Mucosa of rectum (tissue), 2 donors: ENCODE measurements around the gene SKIC8.
A peak's percentile ranks its signal among the peaks of the same experiment; 100 is the strongest.
"Not testable (repeated sequence)": the region's sequence is repeated elsewhere in the genome, so short reads cannot be mapped to it uniquely, and the experiment has no call there.

ENCODE experiments used
- H3K27ac ChIP-seq, 2 donors: one replicate each; pipeline ENCODE4 v1.7.0; 2013; ENCODE audit warnings: inconsistent platforms in 2 of 2, low read depth in 2 of 2, low read length in 2 of 2
- H3K27me3 ChIP-seq, 2 donors: one replicate each; pipeline ENCODE4 v1.7.0; 2013; ENCODE audit warnings: low read length in 2 of 2; ENCODE audit not compliant: control insufficient read depth in 2 of 2, insufficient read depth in 2 of 2
- H3K36me3 ChIP-seq, 2 donors: one replicate each; pipeline ENCODE4 v1.7.0; 2013; ENCODE audit warnings: low read length in 2 of 2; ENCODE audit not compliant: control insufficient read depth in 2 of 2, insufficient read depth in 2 of 2
- H3K4me1 ChIP-seq, 2 donors: one replicate each; pipeline ENCODE4 v1.7.0; 2013; ENCODE audit warnings: low read length in 2 of 2, mild to moderate bottlenecking in 1 of 2; ENCODE audit not compliant: control insufficient read depth in 2 of 2, insufficient read depth in 2 of 2
- H3K4me3 ChIP-seq, 2 donors: one replicate each; pipeline ENCODE4 v1.7.0; 2013; ENCODE audit warnings: low read length in 2 of 2
- H3K9ac ChIP-seq, 2 donors: one replicate each; pipeline ENCODE4 v1.7.0; 2013; ENCODE audit warnings: low read length in 2 of 2, low read depth in 1 of 2, mild to moderate bottlenecking in 1 of 2
- H3K9me3 ChIP-seq, 2 donors: one replicate each; pipeline ENCODE4 v1.7.0; 2013; ENCODE audit warnings: low read length in 2 of 2; ENCODE audit not compliant: control insufficient read depth in 2 of 2
- donor health status: healthy.
- donor health status: Normal muscosa, but diverticular disease.

SKIC8 gene

DNA sequence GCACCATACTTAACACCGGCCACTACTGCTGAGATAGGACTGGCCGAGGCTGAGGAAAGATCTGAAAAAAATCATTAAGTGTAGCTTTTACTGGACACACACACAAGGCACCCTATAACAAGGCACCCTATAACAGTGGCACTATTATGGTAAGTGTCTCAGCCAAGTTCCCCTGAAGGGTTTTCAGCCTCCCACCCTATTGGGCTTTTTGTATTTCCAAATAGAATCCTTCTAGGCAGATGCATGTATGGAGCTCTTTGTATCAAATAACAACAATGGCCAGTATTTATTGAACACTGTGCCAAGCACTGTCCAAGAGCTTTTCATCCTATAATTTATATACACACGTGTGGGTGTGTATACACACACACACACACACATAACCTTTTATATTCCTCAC, 41.7 kb downstream of the SKIC8 start:
- H3K9ac ChIP-seq: no peak overlapping the region
- peaks cover 0 to 4% of the 10 kb centered on the region in 2 donors for H3K4me1 ChIP-seq
- no peaks in the 10 kb centered on the region for H3K36me3 ChIP-seq
- H3K27ac ChIP-seq: no peak overlapping the region
- no peak overlapping the region for H3K4me3 ChIP-seq
- H3K9me3 ChIP-seq: no peaks in the 10 kb centered on the region
- no peaks in the 10 kb centered on the region for H3K27me3 ChIP-seq

DNA sequence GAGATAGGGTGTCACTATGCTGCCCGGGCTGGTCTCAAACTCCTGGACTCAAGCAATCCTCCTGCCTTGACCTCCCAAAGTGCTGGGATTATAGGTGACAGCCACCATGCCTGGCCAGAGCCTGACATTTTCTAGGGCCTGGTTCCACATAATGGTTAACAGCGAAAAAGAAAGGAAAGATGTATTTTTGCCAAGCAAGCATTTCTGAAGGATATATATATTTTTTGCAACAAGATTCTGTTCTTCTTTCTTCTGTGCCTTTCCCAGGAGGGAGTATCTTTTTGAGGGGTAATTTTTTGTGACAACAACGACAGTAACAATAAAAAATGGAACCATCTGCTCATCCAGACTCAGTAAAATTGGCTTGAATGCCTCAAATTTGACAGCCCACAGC, 43.4 kb downstream of the SKIC8 start:
- no peaks in the 10 kb centered on the region for H3K27me3 ChIP-seq
- no peak overlapping the region for H3K27ac ChIP-seq
- H3K9ac ChIP-seq: no peak overlapping the region
- H3K36me3 ChIP-seq: no peaks in the 10 kb centered on the region
- no peaks in the 10 kb centered on the region for H3K9me3 ChIP-seq
- no peak overlapping the region for H3K4me3 ChIP-seq
- peaks cover 0 to 2% of the 10 kb centered on the region in 2 donors for H3K4me1 ChIP-seq

DNA sequence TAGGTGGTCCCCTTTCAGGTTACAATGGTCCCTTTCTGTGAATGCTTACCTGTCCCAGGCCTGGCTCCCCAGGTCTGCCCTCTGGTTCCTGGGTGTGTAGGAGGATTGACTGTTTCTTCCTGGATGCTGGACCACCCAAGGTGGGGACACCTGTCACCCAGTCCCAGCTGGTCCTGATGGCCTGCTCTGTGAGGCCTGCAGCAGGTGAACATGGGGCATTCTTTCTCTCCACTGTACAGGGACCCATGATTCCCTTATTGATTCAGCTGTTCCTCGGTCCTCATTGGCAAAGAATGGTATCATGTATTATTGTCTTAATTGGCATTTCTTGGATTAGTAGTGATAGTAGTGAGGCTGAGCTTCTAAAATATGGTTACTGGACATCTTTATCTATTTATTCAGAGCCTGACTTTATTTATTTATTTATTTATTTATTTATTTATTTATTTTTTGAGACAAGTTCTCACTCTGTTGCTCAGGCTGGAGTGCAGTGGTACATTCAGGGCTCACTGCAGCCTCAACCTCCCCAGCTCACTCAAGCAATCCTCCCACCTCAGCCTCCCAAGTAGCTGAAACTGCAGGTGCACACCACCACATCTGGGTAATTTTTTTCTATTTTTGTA, 43.9 kb downstream of the SKIC8 start:
- Histone ChIP-seq H3K9me3 (no peaks in the 10 kb centered on the region), H3K4me1 (no peaks in the 10 kb centered on the region), H3K4me3 (no peak overlapping the region), H3K27ac (no peak overlapping the region), H3K27me3 (no peaks in the 10 kb centered on the region), H3K9ac (no peak overlapping the region), H3K36me3 (no peaks in the 10 kb centered on the region)

DNA sequence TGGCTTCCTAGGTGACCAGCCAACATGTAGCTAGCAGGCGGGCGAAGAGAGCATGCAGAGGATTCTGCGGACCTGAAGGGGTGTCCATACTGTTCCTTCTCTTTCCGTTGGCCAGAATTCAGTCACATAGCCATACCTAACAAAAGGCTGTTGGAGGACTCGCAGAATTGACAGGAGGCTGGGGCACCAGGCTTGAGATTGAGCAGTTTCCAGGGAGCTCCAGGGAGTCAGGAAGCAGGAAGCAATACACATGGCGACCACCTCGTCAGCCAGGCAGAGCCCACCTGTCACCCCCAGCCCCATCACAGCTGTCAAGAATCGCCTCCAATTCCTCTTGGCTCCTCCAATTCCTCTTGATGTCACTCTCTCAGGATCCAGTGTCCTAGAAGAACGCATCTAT, 48.3 kb downstream of the SKIC8 start:
- Histone ChIP-seq H3K4me3 (no peak overlapping the region), H3K27ac (no peak overlapping the region), H3K27me3 (no peaks in the 10 kb centered on the region), H3K9me3 (no peaks in the 10 kb centered on the region), H3K4me1 (no peaks in the 10 kb centered on the region), H3K9ac (no peak overlapping the region), H3K36me3 (no peaks in the 10 kb centered on the region)

DNA sequence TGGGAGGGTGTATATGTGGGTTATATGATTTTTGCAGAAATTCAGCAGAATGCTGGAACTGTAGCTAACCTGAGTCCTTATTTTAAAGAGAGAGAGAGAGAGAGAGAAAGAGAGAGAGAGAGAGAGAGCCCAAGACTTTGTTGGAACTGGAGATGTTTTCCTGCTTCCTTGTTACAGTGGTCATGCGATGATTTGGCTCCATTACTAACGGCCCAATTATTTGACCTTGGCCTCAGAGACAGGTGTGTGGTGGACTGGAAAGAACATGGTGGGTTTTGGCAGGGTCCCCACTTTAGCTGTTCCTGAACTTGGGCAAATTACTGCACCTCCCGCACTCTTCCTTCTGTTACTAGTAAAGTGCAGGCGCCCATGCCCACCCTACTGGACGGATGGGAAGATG, 50.3 kb downstream of the SKIC8 start:
- Histone ChIP-seq H3K27ac (no peak overlapping the region), H3K4me1 (peaks cover under 1 to 2% of the 10 kb centered on the region in 2 donors), H3K36me3 (no peaks in the 10 kb centered on the region), H3K4me3 (no peak overlapping the region), H3K27me3 (no peaks in the 10 kb centered on the region), H3K9me3 (no peaks in the 10 kb centered on the region), H3K9ac (no peak overlapping the region)

DNA sequence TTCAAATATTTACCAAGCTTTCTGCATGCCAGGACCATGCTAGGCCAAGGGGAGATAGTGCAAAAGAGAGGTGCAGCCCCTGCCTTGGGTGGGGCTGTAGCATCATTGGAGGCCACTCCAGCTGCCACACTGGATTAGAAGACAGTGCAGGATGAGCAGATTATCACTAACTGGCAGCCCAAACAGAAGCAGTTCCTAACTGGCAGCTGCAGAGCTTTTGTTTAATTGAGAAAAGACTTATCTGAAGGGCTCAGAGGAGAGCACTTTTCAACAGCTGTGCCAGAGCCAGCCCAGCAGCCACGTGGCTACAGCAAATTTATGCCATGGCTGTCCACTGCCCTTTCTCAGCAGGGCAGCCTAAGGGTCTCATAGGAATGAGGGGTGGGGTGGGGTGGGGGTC, 51.5 kb downstream of the SKIC8 start:
- H3K27ac ChIP-seq: no peak overlapping the region
- H3K4me1 ChIP-seq: peaks cover 8 to 12% of the 10 kb centered on the region in 2 donors
- no peak overlapping the region for H3K9ac ChIP-seq
- no peaks in the 10 kb centered on the region for H3K27me3 ChIP-seq
- no peak overlapping the region for H3K4me3 ChIP-seq
- H3K36me3 ChIP-seq: no peaks in the 10 kb centered on the region
- no peaks in the 10 kb centered on the region for H3K9me3 ChIP-seq

DNA sequence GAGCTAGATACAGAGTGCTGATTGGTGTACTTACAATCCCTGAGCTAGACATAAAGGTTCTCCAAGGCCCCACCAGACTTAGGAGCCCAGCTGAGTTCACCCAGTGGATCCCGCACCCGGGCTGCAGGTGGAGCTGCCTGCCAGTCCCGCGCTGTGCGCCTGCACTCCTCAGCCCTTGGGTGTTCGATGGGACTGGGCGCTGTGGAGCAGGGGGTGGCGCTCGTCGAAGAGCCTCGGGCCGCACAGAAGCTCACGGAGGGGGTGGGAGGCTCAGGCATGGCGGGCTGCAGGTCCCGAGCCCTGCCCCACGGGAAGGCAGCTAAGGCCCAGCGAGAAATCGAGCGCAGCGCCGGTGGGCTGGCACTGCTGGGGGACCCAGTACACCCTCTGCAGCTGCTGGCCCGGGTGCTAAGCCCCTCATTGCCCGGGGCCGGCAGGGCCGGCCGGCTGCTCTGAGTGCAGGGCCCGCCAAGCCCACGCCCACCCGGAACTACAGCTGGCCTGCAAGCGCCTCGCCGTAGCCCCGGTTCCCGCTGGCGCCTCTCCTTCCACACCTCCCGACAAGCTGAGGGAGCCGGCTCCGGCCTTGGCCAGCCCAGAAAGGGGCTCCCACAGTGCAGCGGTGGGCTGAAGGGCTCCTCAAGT, 53.3 kb downstream of the SKIC8 start:
- not testable (repeated sequence) for H3K36me3 ChIP-seq, H3K9ac ChIP-seq, H3K27me3 ChIP-seq, H3K27ac ChIP-seq, H3K4me3 ChIP-seq, H3K9me3 ChIP-seq
- peaks cover 8 to 15% of the 10 kb centered on the region in 2 donors for H3K4me1 ChIP-seq

DNA sequence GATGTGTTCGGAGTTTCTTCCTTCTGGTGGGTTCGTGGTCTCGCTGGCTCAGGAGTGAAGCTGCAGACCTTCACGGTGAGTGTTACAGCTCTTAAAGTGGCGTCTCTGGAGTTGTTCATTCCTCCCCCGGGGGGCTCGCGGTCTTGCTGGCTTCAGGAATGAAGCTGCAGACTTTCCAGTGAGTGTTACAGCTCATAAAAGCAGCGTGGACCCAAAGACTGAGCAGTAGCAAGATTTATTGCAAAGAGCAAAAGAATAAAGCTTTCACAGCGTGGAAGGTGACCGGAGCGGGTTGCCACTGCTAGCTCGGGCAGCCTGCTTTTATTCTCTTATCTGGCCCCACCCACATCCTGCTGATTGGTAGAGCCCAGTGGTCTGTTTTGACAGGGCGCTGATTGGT, 54.0 kb downstream of the SKIC8 start:
- peaks cover 8 to 15% of the 10 kb centered on the region in 2 donors for H3K4me1 ChIP-seq
- not testable (repeated sequence) for H3K9me3 ChIP-seq, H3K4me3 ChIP-seq, H3K9ac ChIP-seq, H3K27ac ChIP-seq, H3K27me3 ChIP-seq, H3K36me3 ChIP-seq

DNA sequence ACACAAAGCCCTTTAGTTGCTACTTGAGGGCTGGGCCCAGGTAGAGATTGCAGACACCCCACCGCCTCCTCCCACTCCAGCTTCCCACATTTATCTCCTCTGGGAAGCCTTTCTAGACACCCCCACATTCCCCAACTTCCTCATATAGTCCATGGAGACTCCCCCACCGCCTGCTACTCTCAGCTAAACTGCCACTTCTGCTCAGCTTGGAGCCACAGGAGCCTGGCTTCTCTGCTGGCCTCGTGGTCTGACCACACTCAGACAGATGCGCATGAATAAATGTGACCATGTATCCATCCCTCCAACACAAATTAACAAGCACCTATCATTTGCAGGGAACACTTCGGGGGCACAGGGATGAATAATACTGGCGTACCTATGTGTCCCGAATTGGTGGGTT, 54.5 kb downstream of the SKIC8 start:
- Histone ChIP-seq H3K27ac (no peak overlapping the region), H3K4me1 (peaks cover 8 to 15% of the 10 kb centered on the region in 2 donors), H3K36me3 (no peaks in the 10 kb centered on the region), H3K9me3 (no peaks in the 10 kb centered on the region), H3K27me3 (no peaks in the 10 kb centered on the region), H3K9ac (no peak overlapping the region), H3K4me3 (no peak overlapping the region)

DNA sequence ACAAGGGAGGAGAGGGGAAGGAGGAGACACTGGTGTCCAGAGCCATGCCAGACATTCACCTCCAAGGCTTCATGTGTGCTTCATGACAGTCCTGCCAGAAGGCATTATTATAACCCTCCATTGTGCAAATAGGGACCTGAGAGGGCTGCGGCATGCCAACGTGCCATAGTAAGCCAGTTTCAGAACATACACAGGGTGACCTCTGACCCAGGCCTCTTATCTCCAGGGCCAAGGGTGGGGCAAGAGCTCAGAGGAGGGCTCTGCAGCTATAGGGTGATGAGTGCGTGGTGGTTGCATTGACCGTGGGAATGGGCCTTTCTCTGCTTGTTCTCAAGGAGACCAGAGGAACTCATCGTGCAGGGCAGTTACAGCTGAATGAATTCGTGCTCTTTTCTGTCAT, 55.3 kb downstream of the SKIC8 start:
- Histone ChIP-seq H3K27ac (peak overlapping the region in 1 of 2 donors; percentile 61), H3K9me3 (no peaks in the 10 kb centered on the region), H3K4me3 (no peak overlapping the region), H3K36me3 (no peaks in the 10 kb centered on the region), H3K4me1 (peaks cover 8 to 15% of the 10 kb centered on the region in 2 donors), H3K27me3 (no peaks in the 10 kb centered on the region), H3K9ac (no peak overlapping the region)
